ENCODE data around the gene CMAS. TPM values are rescaled to one million over a fixed set of nuclear protein-coding genes. Genes with fewer than 3 reads are reported as not detected.
"Not testable (repeated sequence)": the region's sequence is repeated elsewhere in the genome, so short reads cannot be mapped to it uniquely, and the experiment has no call there.

The CMAS gene
- total RNA-seq, 1 experiment from 2014 or later = 37.6 TPM

DNA sequence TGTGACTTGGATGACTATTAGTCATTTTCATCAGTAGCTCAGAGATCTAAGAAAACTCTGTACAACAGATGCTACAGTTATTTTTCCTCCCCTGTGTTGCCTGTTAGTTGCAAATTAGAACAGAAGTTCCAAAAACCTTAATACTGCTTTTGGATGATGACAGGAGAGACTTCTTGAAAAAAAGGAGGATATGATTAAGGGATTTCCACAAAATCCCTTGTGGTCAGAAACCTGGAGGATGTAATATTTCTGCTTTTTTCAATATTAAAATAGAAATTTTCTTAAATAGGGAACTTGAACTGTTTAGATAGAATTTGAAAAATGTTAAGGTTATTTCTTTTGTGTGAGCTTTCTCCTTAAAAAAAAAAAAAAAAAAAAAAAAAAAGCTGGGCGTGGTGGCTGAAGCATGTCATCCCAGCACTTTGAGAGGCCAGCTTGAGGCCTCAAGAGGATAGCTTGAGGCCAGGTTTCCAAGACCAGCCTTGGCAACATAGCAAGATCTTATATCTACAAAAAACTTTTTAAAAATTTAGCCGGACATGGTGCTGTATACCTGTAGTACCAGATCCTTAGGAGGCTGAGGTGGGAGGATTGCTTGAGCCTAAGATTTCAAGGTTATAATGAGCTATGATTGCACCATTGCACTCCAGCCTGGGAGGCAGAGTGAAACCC lies 14.1 kb downstream of the CMAS start:
- peaks cover 29% of the 10 kb centered on the region for H3K36me3 ChIP-seq
- no peak overlapping the region for H3K27ac ChIP-seq
- DNase-seq = no peak
- no peaks in the 10 kb centered on the region for H3K27me3 ChIP-seq
- H3K9me3 ChIP-seq (replicated peaks) = no peaks in the 10 kb centered on the region
- H3K4me1 ChIP-seq = no peaks in the 10 kb centered on the region
- no peak overlapping the region for H3K4me3 ChIP-seq

- no peak for DNase-seq
Observed at GRCh38 chr12:22064968-22065367, 18.9 kb downstream of the CMAS start.

DNA sequence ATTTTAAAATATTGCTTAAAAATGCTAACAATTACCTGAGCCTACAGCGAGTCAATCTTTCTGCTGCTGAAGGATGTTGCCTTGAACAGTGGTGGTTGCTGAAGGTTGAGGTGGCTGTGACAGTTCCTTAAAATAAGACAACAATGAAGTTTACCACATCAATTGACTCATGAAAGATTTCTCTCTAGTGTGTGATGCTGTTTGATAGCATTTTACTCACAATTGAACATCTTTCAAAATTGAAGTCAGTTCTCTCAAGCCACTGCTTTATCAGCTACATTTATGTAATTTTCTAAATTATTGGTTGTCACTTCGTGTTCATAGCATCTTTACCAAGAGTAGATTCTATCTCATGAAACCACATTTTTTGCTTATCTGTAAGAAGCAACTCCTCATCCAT lies 20.3 kb downstream of the CMAS start:
- H3K27ac ChIP-seq = no peak overlapping the region
- no peaks in the 10 kb centered on the region for H3K27me3 ChIP-seq
- DNase-seq = no peak
- H3K36me3 ChIP-seq = peaks cover 18% of the 10 kb centered on the region
- no peak overlapping the region for H3K4me3 ChIP-seq
- no peaks in the 10 kb centered on the region for H3K9me3 ChIP-seq (replicated peaks)
- H3K4me1 ChIP-seq = no peaks in the 10 kb centered on the region

More at GRCh38 chr12:22064968-22065367, 18.9 kb downstream of the CMAS start:
- Histone ChIP-seq H3K36me3 (peaks cover 18% of the 10 kb centered on the region), H3K4me3 (no peak overlapping the region), H3K27me3 (no peaks in the 10 kb centered on the region), H3K27ac (no peak overlapping the region), H3K9me3 (replicated peaks) (no peaks in the 10 kb centered on the region), H3K4me1 (no peaks in the 10 kb centered on the region)

- Histone ChIP-seq H3K4me3 (no peak overlapping the region), H3K9me3 (replicated peaks) (no peaks in the 10 kb centered on the region)
- no peak for DNase-seq
Observed at GRCh38 chr12:22069851-22070250, 23.8 kb downstream of the CMAS start.

DNA sequence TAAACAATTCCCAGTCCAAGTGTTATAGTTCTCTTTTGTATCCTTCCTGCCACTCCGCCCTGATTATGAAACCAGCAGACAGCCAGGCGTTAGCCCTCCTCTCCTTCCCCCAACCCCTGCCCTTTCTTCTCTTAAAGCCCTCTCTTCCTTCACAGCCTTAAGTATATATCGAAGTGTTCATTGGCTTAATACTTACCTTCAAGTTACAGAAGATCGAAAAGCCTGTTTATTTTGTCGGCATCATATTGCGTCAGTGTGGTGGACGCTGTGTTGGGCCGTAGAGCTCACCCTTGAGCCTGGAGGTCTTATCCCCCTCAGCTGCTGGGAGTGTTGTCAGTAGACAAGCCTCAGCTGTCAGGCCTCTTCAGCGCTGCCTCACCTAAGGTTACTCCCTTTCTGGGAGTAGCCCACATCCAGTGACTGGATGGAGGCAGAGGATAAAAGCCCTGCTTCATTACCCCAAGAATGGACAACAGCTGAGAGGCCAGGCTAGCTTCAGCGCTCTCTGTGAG lies 36.2 kb downstream of the CMAS start:
- peak; percentile 94 to 95 for DNase-seq
- H3K9me3 ChIP-seq (replicated peaks) = no peaks in the 10 kb centered on the region

More at GRCh38 chr12:22069851-22070250, 23.8 kb downstream of the CMAS start:
- Histone ChIP-seq H3K27ac (no peak overlapping the region), H3K27me3 (no peaks in the 10 kb centered on the region), H3K4me1 (no peaks in the 10 kb centered on the region), H3K36me3 (peaks cover 8% of the 10 kb centered on the region)

DNA sequence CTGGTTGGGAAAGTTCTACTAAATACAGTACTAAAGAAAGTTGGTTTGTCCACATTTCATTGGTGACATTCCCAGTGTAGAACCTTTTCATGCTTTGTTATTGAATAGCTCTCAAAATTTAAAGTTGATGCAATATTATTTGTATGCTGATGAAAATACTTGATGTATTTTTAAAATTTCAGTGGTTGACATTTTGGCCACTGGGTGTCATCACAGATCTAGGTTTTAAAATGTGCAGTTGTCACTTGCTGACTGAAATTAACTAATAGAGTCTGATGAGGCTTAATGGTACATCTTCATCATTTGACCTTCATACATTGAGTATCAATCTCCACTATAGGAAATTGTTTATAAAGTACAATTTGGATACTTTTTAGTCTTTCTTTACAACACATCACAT lies 37.1 kb downstream of the CMAS start:
- peak in 1 of 2 experiments; percentile 46 for DNase-seq
- H3K27me3 ChIP-seq = no peaks in the 10 kb centered on the region
- H3K9me3 ChIP-seq (replicated peaks) = no peaks in the 10 kb centered on the region
- no peak overlapping the region for H3K27ac ChIP-seq
- H3K36me3 ChIP-seq = no peaks in the 10 kb centered on the region
- no peaks in the 10 kb centered on the region for H3K4me1 ChIP-seq
- no peak overlapping the region for H3K4me3 ChIP-seq

More for the DNA sequence above, 36.2 kb downstream of the CMAS start:
- H3K27me3 ChIP-seq = no peaks in the 10 kb centered on the region
- H3K4me3 ChIP-seq = peak overlapping the region; percentile 59
- H3K36me3 ChIP-seq = no peaks in the 10 kb centered on the region
- H3K4me1 ChIP-seq = no peaks in the 10 kb centered on the region
- peak overlapping the region; percentile 74 for H3K27ac ChIP-seq

DNA sequence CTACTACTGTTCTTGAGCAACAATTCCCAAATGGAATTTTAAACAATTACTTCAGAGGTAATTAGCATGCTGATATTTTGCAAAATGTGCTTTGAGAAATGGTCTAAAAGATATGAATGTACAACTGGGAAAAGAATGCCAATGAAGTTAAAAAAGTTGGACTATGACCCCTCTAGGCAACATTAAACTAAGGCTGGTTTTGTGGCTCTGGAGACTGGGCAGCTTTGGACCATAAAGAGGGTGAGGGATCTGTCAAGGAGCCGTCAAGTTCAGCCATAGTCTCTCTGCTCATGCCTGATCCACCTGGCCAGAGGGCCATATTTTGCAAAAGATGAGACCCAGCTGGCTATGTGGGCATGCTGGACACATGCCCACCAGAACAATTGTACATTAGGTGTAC lies 38.8 kb downstream of the CMAS start:
- Histone ChIP-seq H3K27me3 (no peaks in the 10 kb centered on the region), H3K9me3 (replicated peaks) (no peaks in the 10 kb centered on the region), H3K4me3 (no peak overlapping the region), H3K27ac (no peak overlapping the region), H3K4me1 (no peaks in the 10 kb centered on the region), H3K36me3 (no peaks in the 10 kb centered on the region)
- DNase-seq = no peak

GRCh38 chr12:22088886-22089285 lies 42.9 kb downstream of the CMAS start:
- no peaks in the 10 kb centered on the region for H3K36me3 ChIP-seq

DNA sequence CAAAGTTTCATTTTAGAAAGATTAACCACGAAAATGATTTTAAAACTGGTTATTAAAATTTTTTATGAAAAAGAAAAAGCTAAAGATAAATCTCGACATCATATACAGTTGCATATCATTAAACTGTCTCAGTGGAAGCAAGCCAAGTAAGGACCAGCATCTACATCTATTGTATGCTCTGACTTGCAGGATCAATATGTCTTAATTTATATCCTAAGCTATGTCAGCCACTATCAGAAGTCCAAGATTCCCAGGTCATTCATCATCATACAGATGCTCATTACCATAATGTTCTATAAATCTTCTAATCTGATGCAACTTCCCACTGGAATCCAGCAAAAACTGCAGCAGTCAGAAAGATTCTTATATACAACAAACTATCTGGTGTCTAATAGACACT lies 43.5 kb downstream of the CMAS start:
- H3K9me3 ChIP-seq (replicated peaks) = no peaks in the 10 kb centered on the region
- no peaks in the 10 kb centered on the region for H3K4me1 ChIP-seq
- H3K27me3 ChIP-seq = no peaks in the 10 kb centered on the region
- H3K27ac ChIP-seq = no peak overlapping the region
- H3K36me3 ChIP-seq = no peaks in the 10 kb centered on the region
- no peak for DNase-seq
- H3K4me3 ChIP-seq = no peak overlapping the region

More at GRCh38 chr12:22088886-22089285, 42.9 kb downstream of the CMAS start:
- Histone ChIP-seq H3K4me1 (no peaks in the 10 kb centered on the region), H3K27ac (no peak overlapping the region), H3K27me3 (no peaks in the 10 kb centered on the region), H3K4me3 (no peak overlapping the region), H3K9me3 (replicated peaks) (no peaks in the 10 kb centered on the region)
- DNase-seq = no peak

DNA sequence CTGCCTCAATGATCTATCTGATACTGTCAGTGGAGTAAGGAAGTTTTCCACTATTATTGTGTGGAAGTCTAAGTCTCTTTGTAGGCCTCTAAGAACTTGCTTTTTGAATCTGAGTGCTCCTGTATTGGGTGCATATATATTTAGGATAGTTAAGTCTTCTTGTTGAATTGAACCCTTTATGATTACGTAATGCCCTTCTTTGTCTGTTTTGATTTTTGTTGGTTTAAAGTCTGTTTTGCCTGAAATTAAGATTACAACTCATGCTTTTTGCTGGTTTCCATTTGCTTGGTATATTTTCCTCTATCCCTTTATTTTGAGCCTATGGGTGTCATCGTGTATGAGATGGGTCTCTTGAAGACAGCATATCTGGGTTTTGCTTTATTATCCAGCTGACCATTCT lies 53.0 kb downstream of the CMAS start:
- not testable (repeated sequence) for H3K27ac ChIP-seq; DNase-seq; H3K9me3 ChIP-seq (replicated peaks); H3K4me1 ChIP-seq; H3K4me3 ChIP-seq; H3K36me3 ChIP-seq; H3K27me3 ChIP-seq

- peak; percentile 37 to 72 for DNase-seq
- H3K36me3 ChIP-seq = no peaks in the 10 kb centered on the region
- no peak overlapping the region for H3K4me3 ChIP-seq
- H3K4me1 ChIP-seq = no peaks in the 10 kb centered on the region
- no peaks in the 10 kb centered on the region for H3K27me3 ChIP-seq
- H3K9me3 ChIP-seq (replicated peaks) = no peaks in the 10 kb centered on the region
- H3K27ac ChIP-seq = no peak overlapping the region
Observed at GRCh38 chr12:22100958-22101748, 55.1 kb downstream of the CMAS start.

DNA sequence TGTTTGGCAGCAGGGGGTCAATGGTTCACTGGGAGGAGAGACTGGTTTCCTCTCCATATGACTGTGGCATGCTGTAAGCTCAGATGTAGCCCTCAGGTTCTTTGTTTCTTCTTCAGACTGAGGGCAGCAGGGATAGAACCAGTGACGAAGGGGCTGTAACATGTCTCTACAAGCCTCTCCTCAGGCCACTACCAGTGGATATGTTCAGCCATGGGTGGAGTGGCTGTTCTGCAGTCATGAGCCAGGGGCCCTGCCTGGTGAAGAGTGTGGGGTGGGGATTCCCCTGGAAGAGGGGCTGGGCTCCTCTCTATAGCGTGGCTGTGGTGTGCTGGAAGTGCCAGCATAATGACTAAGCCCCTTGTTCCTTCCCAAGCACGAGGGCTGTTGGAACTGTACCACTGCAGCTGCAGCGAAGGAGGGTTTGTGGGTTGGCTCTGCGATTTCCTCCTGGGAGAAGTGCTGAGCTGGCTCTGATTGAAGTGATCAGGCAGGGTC lies 55.8 kb downstream of the CMAS start:
- H3K27me3 ChIP-seq = no peaks in the 10 kb centered on the region
- no peaks in the 10 kb centered on the region for H3K9me3 ChIP-seq (replicated peaks)
- no peaks in the 10 kb centered on the region for H3K36me3 ChIP-seq
- peak; percentile 37 to 46 for DNase-seq
- H3K27ac ChIP-seq = no peak overlapping the region
- H3K4me1 ChIP-seq = no peaks in the 10 kb centered on the region
- H3K4me3 ChIP-seq = no peak overlapping the region

DNA sequence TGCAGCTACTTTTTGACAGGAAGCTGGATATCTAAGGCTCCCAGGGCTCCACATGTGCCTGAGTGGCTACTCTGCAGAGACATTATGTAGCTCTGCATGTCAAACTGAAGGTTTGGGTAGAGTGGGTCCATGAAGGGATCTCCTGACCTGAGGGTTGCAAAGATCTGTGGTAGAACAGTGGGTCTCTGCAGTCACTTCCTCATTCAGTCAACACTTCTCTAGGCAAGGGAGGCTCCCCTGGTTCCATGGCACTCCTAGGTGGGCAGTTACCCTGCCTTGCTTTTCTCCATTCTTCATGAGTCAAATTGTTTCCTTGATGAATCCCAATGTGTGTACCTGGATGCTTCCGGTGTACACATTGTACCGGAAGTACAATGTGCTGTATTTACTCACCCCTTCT lies 57.4 kb downstream of the CMAS start:
- H3K4me3 ChIP-seq = no peak overlapping the region

DNA sequence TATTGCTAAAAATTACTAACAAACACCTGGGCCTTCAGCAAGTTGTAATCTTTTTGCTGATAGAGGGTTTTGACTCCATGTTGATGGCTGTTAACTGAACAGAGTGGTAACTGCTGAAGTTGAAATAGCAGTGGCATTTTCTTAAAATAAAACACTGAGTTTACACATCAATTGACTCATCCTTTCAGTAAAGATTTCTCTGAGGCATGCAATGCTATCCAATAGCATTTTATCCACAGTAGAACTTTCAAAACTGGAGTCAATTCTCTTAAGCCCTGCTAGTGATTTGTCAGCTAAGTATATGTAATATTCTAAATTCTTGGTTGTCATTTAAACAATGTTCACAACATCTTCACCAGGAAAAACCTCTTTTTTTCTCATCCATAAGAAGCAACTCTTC lies 59.5 kb downstream of the CMAS start:
- H3K9me3 ChIP-seq (replicated peaks) = no peaks in the 10 kb centered on the region
- DNase-seq = no peak
- no peak overlapping the region for H3K4me3 ChIP-seq
- H3K27me3 ChIP-seq = no peaks in the 10 kb centered on the region
- H3K4me1 ChIP-seq = no peaks in the 10 kb centered on the region
- no peak overlapping the region for H3K27ac ChIP-seq
- no peaks in the 10 kb centered on the region for H3K36me3 ChIP-seq

More for the DNA sequence above, 57.4 kb downstream of the CMAS start:
- no peaks in the 10 kb centered on the region for H3K4me1 ChIP-seq
- H3K27ac ChIP-seq = no peak overlapping the region
- H3K27me3 ChIP-seq = no peaks in the 10 kb centered on the region
- H3K9me3 ChIP-seq (replicated peaks) = no peaks in the 10 kb centered on the region
- H3K36me3 ChIP-seq = no peaks in the 10 kb centered on the region
- no peak for DNase-seq

GRCh38 chr12:22110176-22110575 lies 64.2 kb downstream of the CMAS start:
- H3K27me3 ChIP-seq = no peaks in the 10 kb centered on the region
- H3K4me1 ChIP-seq = no peaks in the 10 kb centered on the region
- H3K36me3 ChIP-seq = no peaks in the 10 kb centered on the region
- DNase-seq = no peak
- H3K9me3 ChIP-seq (replicated peaks) = no peaks in the 10 kb centered on the region
- H3K27ac ChIP-seq = no peak overlapping the region
- no peak overlapping the region for H3K4me3 ChIP-seq
